Stimulated activated CD4-positive, alpha-beta T cell treated with anti-CD3 and anti-CD28 coated beads, Interleukin-15, amount 100 ng/mL, for 24 hours (primary cell): ENCODE results near the gene APCDD1L.
A peak's percentile ranks its signal among the peaks of the same experiment; 100 is the strongest.

Source experiments
- DNase-seq: peaks from one replicate; pipeline ENCODE4 v3.0.0-alpha.2; 2020

Gene APCDD1L

DNA sequence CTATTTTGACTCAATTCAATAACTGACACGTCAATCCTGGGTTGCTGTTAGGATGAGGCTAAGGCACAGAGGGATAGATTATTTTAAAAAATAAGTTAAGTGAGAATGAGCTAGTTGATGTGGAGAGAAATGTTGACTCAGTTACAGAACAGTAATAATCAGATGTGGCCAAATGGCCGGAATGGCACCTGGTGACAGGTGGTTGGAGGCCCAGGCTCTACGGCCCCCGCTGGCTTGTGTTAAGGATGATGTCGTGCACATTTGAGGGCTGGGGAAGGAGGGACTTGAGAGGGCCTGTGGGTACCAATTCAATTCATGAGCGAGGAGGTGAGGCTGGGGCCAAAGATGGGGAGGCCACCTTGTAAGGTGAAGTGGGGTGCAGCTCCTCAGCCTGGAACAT, 31.7 kb downstream of the APCDD1L start:
- no peak for DNase-seq

DNA sequence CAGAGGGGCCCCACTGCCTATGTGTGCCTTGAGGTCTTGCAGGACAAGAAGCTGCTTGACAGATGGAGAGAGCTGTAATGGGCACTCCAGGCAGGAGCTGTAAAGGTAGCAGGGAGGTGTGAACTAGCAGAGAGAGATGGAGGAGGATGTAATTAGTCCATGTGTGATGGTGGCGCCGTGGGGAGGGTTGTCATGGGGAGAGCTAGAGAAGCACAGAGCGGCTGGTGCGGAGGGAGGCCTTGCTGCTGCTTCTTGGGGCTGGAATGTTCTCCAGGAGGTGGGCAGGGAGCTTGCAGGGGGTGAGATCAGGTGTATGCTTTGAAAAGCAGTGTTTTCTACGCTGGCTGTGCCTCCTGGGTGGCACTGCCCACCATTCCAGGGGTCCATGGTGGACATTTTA, 32.1 kb downstream of the APCDD1L start:
- no peak for DNase-seq

- DNase-seq: no peak
Observed at GRCh38 chr20:58482416-58482815, 32.8 kb downstream of the APCDD1L start.

DNA sequence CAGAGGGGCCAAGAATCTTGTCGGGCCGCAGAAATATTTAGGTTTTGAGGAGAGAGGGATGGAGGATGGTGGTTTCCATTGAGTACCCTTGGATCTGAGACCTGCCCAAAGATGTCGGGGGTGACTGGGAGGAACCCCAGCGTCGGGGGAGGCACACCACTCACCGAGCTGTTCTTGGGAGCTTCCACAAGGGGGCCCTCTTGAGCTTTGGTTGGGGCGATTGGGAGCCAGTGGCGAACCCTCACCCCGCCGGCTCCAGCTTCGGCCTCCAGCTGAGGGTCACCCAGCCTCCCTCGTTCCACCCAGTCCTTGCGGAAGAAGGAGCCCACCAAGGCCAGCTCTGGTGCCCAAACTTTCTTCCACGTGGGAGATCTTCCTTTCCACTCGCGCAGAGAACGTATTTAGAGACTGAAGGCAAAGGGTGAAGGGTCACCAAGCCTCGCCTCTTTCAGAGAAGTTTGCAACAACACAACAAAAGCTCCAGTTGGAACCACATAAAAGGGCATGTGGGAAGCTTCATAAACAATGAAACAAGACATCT, 33.6 kb downstream of the APCDD1L start:
- DNase-seq: peak; percentile 77

GRCh38 chr20:58480551-58481336, 34.5 kb downstream of the APCDD1L start:
- no peak for DNase-seq

- no peak for DNase-seq
Observed at GRCh38 chr20:58479726-58480440, 35.3 kb downstream of the APCDD1L start.

DNA sequence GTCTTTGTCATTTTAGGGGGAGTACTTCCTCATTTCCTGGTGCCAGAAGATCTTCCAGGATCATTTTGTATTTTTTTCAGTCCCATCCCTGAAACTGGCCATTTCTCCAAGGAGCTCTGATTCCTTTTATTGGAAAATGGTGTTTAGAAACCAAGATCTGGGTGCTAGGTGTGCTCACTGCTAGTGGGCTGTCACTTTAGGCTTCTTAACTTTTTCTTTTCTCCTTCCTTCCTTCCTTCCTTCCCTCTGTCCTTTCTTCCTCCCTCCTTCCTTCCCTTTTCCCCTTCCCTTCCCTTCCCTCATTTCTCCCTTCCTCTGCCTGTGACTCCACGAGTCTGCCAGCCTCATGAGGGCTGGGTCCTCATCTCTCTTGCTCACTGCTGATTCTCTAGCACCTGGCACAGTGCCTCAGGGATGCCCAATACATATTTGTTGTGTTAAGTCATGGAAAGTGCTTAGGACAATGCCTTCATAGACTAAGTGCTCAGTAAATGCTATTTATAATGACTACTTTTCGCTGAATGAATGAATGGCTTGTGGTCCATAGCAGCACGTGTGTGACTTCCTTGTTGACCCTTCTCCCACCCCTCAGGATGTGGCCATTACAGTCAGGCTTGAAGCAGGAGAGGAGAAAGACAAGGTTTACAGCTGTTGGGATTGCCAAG, 36.9 kb downstream of the APCDD1L start:
- DNase-seq: no peak

DNA sequence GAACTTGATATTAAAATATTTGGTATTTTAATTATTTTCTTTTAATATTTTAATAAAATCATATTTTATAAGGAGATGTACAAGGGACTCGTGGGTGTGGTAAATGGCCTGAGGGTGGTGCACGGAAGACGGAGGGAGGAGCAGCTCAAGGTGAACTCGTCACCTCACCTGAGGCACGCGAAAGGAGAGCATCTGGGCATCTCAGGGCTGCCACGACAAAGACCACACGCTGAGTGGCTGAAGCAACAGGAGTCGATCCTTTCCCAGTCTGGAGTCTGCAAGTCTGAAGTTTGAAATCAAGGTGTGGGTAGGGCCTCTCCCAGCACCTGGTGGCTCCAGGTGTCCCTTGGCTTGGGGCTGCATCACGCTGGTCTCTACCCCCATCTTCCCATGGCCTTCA, 39.7 kb downstream of the APCDD1L start:
- no peak for DNase-seq

- DNase-seq: no peak
Observed at GRCh38 chr20:58473453-58474425, 41.5 kb downstream of the APCDD1L start.

- no peak for DNase-seq
Observed at GRCh38 chr20:58472273-58473018, 42.8 kb downstream of the APCDD1L start.

DNA sequence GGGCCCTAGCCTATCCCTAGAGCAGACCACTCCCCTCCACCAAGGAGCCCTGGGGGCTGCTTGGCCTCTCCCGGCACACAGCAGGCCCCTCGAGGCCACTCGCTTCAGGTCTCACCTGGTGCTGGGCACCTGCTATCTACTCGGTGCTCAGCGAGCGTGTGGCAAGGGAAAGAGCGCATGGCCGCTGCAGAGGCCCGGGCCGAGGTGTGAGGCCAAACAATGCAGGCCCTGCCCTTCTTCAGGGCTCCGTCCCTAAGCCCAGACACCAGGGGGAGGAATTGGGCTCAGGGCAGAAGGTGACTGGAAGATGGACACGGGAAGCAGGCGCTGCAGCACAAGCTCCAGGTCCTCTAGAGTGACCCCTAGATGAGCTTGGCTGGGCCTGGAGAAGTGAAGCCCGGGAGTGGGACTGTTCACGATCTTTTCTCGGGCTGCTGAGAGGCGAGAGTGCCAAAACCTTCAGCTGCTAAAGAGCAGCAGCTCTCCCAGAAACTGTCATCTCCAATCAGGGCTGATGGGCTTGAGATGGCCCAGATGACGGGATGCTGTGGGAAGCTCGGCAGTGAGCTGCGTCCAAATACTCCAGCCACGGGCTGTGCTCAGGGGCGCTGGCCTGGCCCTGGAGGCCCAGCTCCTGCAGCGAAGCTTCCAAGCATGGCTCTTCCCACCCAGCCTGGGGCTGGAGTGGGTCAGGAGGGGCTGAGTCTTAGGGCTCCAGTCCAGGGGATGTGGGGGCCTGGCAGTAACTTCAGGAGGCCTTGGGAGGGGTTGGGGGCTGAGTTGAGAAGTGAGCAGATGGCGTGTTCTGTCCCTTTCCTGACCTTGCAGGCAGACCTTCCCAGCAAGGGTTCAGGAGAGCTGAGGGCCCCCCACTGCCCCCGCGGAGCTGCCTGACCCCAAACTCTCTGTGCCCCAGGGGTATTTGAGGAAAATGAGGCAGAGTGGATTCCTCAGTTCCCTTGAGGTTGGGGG, 43.7 kb downstream of the APCDD1L start:
- no peak for DNase-seq

GRCh38 chr20:58470336-58471192, 44.6 kb downstream of the APCDD1L start:
- no peak for DNase-seq

DNA sequence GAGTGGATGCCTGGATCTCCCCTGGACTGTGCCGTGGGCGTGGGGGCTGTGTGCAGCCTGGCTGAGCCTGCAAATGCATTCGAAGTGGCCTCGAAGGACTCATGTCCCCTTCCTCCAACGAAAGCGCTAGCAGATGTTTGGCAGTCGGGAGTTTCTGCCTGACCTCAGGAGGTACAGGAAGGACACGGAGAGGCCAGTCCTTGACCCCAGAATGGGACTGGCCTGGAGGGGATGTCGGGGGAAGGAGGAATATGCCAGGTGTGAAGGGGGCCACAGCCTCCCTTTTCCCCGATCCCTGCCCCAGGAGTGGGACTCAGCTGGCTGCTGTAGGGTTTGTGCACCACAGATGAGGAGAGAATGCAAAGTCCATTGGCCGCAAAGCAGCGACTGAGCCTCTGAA, 45.6 kb downstream of the APCDD1L start:
- DNase-seq: no peak

DNA sequence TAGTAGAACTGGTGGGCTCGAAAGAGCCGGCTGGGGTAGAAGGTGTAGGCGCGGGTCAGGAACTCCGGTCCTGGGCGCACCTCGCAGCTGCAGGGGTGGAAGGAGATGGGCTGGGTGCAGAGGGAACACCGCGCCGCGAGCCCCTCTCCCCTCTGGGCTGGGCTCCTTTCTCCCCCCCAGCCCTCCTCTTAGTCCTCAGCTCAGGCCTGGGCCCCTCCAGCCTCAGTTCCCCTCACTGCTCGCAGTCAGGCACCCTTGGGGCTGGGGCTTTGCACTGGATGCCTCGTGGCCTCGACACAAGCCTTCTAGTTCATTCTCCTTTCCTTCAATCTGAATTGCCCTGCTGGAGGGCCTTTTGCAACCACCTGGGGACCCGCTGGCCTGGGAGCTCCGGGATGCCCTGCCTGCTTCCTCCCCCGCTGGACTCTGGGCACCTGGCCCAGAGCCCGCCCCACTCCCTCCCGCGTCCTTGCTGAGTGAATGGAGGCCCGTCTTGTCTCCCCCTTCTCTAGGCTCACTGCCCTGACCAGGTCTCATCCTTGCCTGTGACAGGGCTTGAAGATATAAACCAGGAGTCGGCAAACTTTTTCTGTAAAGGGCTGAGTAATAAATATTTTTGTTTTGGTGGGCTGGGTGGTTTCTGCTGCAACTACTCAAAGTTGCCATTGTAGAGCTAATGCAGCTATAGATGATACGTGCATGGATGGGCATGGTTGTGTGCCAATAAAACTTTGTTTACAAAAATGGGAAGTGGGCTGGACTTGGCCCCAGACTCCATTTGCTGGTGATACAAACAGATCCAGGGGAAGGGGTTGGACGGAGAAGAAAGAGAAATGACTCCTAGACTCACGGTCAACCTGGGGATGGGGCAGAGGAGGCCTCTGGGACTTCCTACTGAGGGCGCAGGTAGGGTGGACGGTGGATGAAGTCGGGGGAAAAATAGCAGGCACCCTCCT, 47.3 kb downstream of the APCDD1L start:
- DNase-seq: no peak

GRCh38 chr20:58466729-58467571, 48.2 kb downstream of the APCDD1L start:
- DNase-seq: no peak

GRCh38 chr20:58466095-58466708, 49.0 kb downstream of the APCDD1L start:
- no peak for DNase-seq

DNA sequence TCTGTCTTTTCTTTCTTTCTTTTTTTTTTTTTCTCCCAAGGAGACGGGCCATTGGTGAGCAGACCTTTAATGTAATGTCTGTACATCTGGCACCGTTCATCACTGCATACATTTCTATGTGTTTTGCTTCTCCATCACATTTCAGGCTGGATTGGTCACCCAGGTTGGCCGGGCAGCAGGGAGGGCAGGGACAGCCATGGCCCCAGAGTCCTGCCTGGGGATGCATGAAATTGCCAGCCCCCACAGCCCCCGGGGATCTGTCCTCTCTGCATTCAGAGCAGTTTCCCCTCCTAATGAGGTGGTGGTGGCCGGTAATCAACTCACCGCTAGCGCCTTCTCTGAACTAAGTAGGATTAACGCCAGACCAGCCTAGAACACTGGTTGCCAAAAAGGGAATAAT, 50.4 kb downstream of the APCDD1L start:
- no peak for DNase-seq
